Left ventricle myocardium inferior (tissue), 1 donor: ENCODE results near the gene LAPTM4A. TPM values are rescaled to one million over a fixed set of nuclear protein-coding genes. Genes with fewer than 3 reads are reported as not detected.
A peak's percentile ranks its signal among the peaks of the same experiment; 100 is the strongest.
"Not testable (repeated sequence)": the region's sequence is repeated elsewhere in the genome, so short reads cannot be mapped to it uniquely, and the experiment has no call there.

Source experiments
- DNase-seq: peaks from one replicate; pipeline ENCODE4 v3.0.0-alpha.2; 2020
- H3K27ac ChIP-seq: fragments of 200-600 bp; replicated peaks from 2 replicates; pipeline ENCODE4 v1.8.0; 2021
- H3K27me3 ChIP-seq: fragments of 200-600 bp; 2 replicates; pipeline ENCODE4 v1.8.0; 2021; ENCODE audit warnings: low read depth
- H3K36me3 ChIP-seq: fragments of 200-600 bp; 2 replicates; pipeline ENCODE4 v1.8.0; 2021
- H3K4me1 ChIP-seq: fragments of 200-600 bp; 2 replicates; pipeline ENCODE4 v1.8.0; 2021
- H3K4me3 ChIP-seq: fragments of 200-600 bp; 2 replicates; pipeline ENCODE4 v1.8.0; 2021; ENCODE audit warnings: mild to moderate bottlenecking, moderate library complexity
- H3K9me3 ChIP-seq: fragments of 200-600 bp; replicated peaks from 2 replicates; pipeline ENCODE4 v1.8.0; 2021
- CTCF ChIP-seq: fragments of 200-600 bp; IDR thresholded peaks from 2 replicates; pipeline ENCODE4 v1.8.0; 2021; ENCODE audit warnings: antibody characterized with exemption, mild to moderate bottlenecking, borderline replicate concordance
- intact Hi-C: fragments of 100-400 bp; cut with micrococcal nuclease; formaldehyde crosslinking; loops from one replicate; pipeline ENCODE4 v1.11.0; 2022
- total RNA-seq: library from RNA; stranded (reverse); fragmentation: NEBNext Ultra II Directional; extraction: Animal tissue kit (Norgen Biotek cat#: 25700); gene quantifications from one replicate; pipeline ENCODE4 v1.2.1, GENCODE V29; 2021
- donor health status: DM: no; HTN: yes; CAD: no; lungs with severe emphysema.

LAPTM4A gene
- total RNA-seq, 1 donor from 2014 or later, result 201 TPM

GRCh38 chr2:20052229-20052851, 912 bp upstream of the LAPTM4A start:
- Histone ChIP-seq H3K9me3 (no peaks in the 10 kb centered on the region), H3K36me3 (no peaks in the 10 kb centered on the region), H3K4me1 (peaks cover 51% of the 10 kb centered on the region), H3K4me3 (peak overlapping the region; percentile 88), H3K27ac (peak overlapping the region; percentile 99), H3K27me3 (no peaks in the 10 kb centered on the region)
- no peak for DNase-seq
- intact Hi-C loops, result no loop called here
- no peak for TF ChIP-seq CTCF

GRCh38 chr2:20050646-20051531, 539 bp downstream of the LAPTM4A start:
- intact Hi-C loops, result no loop called here

GRCh38 chr2:20050104-20050645, 1.3 kb downstream of the LAPTM4A start:
- Histone ChIP-seq H3K36me3 (no peaks in the 10 kb centered on the region), H3K4me1 (peaks cover 71% of the 10 kb centered on the region), H3K27ac (peak overlapping the region; percentile 99), H3K27me3 (no peaks in the 10 kb centered on the region), H3K4me3 (peak overlapping the region; percentile 88), H3K9me3 (no peaks in the 10 kb centered on the region)
- no peak for DNase-seq
- TF ChIP-seq CTCF, result no peak
- intact Hi-C loops, result no loop called here

More at GRCh38 chr2:20050646-20051531, 539 bp downstream of the LAPTM4A start:
- peak overlapping the region; percentile 99 for H3K27ac ChIP-seq
- H3K9me3 ChIP-seq, result no peaks in the 10 kb centered on the region
- H3K4me3 ChIP-seq, result peak overlapping the region; percentile 88
- no peaks in the 10 kb centered on the region for H3K27me3 ChIP-seq
- no peaks in the 10 kb centered on the region for H3K36me3 ChIP-seq
- peaks cover 64% of the 10 kb centered on the region for H3K4me1 ChIP-seq
- no peak for TF ChIP-seq CTCF
- peak; percentile 35 for DNase-seq

- TF ChIP-seq CTCF, result no peak
- H3K27me3 ChIP-seq, result no peaks in the 10 kb centered on the region
- no peaks in the 10 kb centered on the region for H3K36me3 ChIP-seq
- DNase-seq, result no peak
- peaks cover 76% of the 10 kb centered on the region for H3K4me1 ChIP-seq
- intact Hi-C loops, result no loop called here
- H3K4me3 ChIP-seq, result peak overlapping the region; percentile 88
- H3K9me3 ChIP-seq, result no peaks in the 10 kb centered on the region
- peak overlapping the region; percentile 99 for H3K27ac ChIP-seq
Measured at GRCh38 chr2:20049637-20050036, 1.8 kb downstream of the LAPTM4A start.

- TF ChIP-seq CTCF, result no peak
- Histone ChIP-seq H3K27me3 (no peaks in the 10 kb centered on the region), H3K36me3 (no peaks in the 10 kb centered on the region), H3K4me1 (peaks cover 85% of the 10 kb centered on the region), H3K4me3 (peak overlapping the region; percentile 88), H3K9me3 (no peaks in the 10 kb centered on the region), H3K27ac (peak overlapping the region; percentile 99)
- DNase-seq, result no peak
- intact Hi-C loops, result no loop called here
Measured at GRCh38 chr2:20048488-20049448, 2.7 kb downstream of the LAPTM4A start.

- DNase-seq, H3K27me3 ChIP-seq, H3K9me3 ChIP-seq, H3K27ac ChIP-seq, intact Hi-C loops, H3K4me3 ChIP-seq, H3K36me3 ChIP-seq: not testable (repeated sequence)
- peaks cover 96% of the 10 kb centered on the region for H3K4me1 ChIP-seq
Measured at GRCh38 chr2:20045712-20046292, 5.6 kb downstream of the LAPTM4A start.
